IMR-90 (cell line): ENCODE data around the gene CFAP126. TPM values are rescaled to one million over a fixed set of nuclear protein-coding genes. Genes with fewer than 3 reads are reported as not detected.

Experiments
- ATAC-seq: fragments of 200-7000 bp; cut with Tn5 transposase; 2 replicates; pipeline ENCODE4 v1.9.1; 2020; ENCODE audit warnings: low read depth, mild to moderate bottlenecking, moderate library complexity
- BruUV-seq: library from RNA; stranded (reverse); fragments of 400-500 nt; replicated peaks from 2 replicates; lab custom pipeline; 2021; lab: Mats Ljungman, UMichigan
- CTCF ChIA-PET: fragments of 300-600 bp; formaldehyde crosslinking; extraction: SDS; loops from one replicate; lab custom pipeline; 2021; ENCODE audit warnings: antibody characterized with exemption; lab: Yijun Ruan, JAX
- POLR2A ChIA-PET: fragments of 300-600 bp; sonication (Branson Sonifier 250); formaldehyde crosslinking; loops from one replicate; lab custom pipeline; 2022; ENCODE audit warnings: antibody characterized with exemption; ENCODE audit not compliant: unreplicated experiment; lab: Charles Lee
- DNase-seq: peaks from one replicate; pipeline ENCODE4 v3.0.0; 2013
- H2AFZ ChIP-seq: replicated peaks from 2 replicates; pipeline ENCODE3; 2013; ENCODE audit warnings: low read length, mild to moderate bottlenecking; ENCODE audit not compliant: poor library complexity
- H2AK5ac ChIP-seq: 2 replicates; pipeline ENCODE4 v1.6.1; 2013; ENCODE audit warnings: low read depth, low read length, inconsistent platforms
- H2AK9ac ChIP-seq: replicated peaks from 2 replicates; pipeline ENCODE3; 2013; ENCODE audit warnings: mild to moderate bottlenecking, low read depth, low read length, moderate library complexity; ENCODE audit not compliant: poor library complexity
- H2BK120ac ChIP-seq: 2 replicates; pipeline ENCODE4 v1.6.1; 2013; ENCODE audit warnings: low read depth, low read length, inconsistent platforms
- H2BK15ac ChIP-seq: 3 replicates; pipeline ENCODE4 v1.6.1; 2013; ENCODE audit warnings: low read depth, low read length, inconsistent platforms
- H2BK20ac ChIP-seq: 2 replicates; pipeline ENCODE4 v1.6.1; 2013; ENCODE audit warnings: low read depth, mild to moderate bottlenecking, inconsistent platforms, low read length, moderate library complexity
- H2BK5ac ChIP-seq: 2 replicates; pipeline ENCODE4 v1.6.1; 2013; ENCODE audit warnings: mild to moderate bottlenecking, low read depth, low read length, inconsistent platforms; ENCODE audit not compliant: poor library complexity, severe bottlenecking
- H3K14ac ChIP-seq: replicated peaks from 2 replicates; pipeline ENCODE4 v1.6.1; 2013; ENCODE audit warnings: low read depth, low read length, inconsistent platforms
- H3K18ac ChIP-seq: 2 replicates; pipeline ENCODE4 v1.6.1; 2013; ENCODE audit warnings: low read depth, low read length, control low read depth
- H3K23ac ChIP-seq: 2 replicates; pipeline ENCODE4 v1.6.1; 2013; ENCODE audit warnings: low read depth, low read length, inconsistent platforms
- H3K27ac ChIP-seq: 2 replicates; pipeline ENCODE4 v1.5.1; 2013; ENCODE audit warnings: mild to moderate bottlenecking, control low read depth, low read length; ENCODE audit not compliant: insufficient read depth
- H3K27me3 ChIP-seq: 2 replicates; pipeline ENCODE4 v1.6.1; 2013; ENCODE audit warnings: low read length; ENCODE audit not compliant: control insufficient read depth, insufficient read depth
- H3K36me3 ChIP-seq: 2 replicates; pipeline ENCODE4 v1.6.1; 2013; ENCODE audit warnings: low read length, mixed read lengths; ENCODE audit not compliant: control insufficient read depth, insufficient read depth
- H3K4ac ChIP-seq: 2 replicates; pipeline ENCODE4 v1.6.1; 2013; ENCODE audit warnings: low read depth, low read length, inconsistent platforms
- H3K4me1 ChIP-seq: 2 replicates; pipeline ENCODE4 v1.6.1; 2013; ENCODE audit warnings: low read length, mixed read lengths; ENCODE audit not compliant: control insufficient read depth, insufficient read depth
- H3K4me2 ChIP-seq: 2 replicates; pipeline ENCODE4 v1.6.1; 2013; ENCODE audit warnings: low read depth, mild to moderate bottlenecking, control low read depth, low read length, moderate library complexity
- H3K4me3 ChIP-seq: 2 replicates; pipeline ENCODE4 v1.5.1; 2013; ENCODE audit warnings: low read depth, mild to moderate bottlenecking, control low read depth, low read length, moderate library complexity; ENCODE audit not compliant: insufficient read depth
- H3K56ac ChIP-seq: 2 replicates; pipeline ENCODE4 v1.6.1; 2013; ENCODE audit warnings: low read length, inconsistent platforms; ENCODE audit not compliant: insufficient read depth; ENCODE audit errors: extremely low read depth
- H3K79me1 ChIP-seq, 2 experiments: 2 replicates each; pipeline ENCODE4 v1.6.1; 2013; ENCODE audit warnings: low read length in 2 of 2, inconsistent platforms in 1 of 2, low read depth in 1 of 2
- H3K9ac ChIP-seq: 2 replicates; pipeline ENCODE4 v1.6.1; 2013; ENCODE audit warnings: low read depth, low read length, control low read depth
- H3K9me1 ChIP-seq: 2 replicates; pipeline ENCODE4 v1.6.1; 2013; ENCODE audit warnings: low read length, inconsistent platforms; ENCODE audit not compliant: insufficient read depth
- H3K9me3 ChIP-seq: 2 replicates; pipeline ENCODE4 v1.6.1; 2013; ENCODE audit warnings: low read length; ENCODE audit not compliant: control insufficient read depth, insufficient read depth
- H4K20me1 ChIP-seq: 2 replicates; pipeline ENCODE4 v1.6.1; 2013; ENCODE audit warnings: low read length, inconsistent platforms; ENCODE audit not compliant: insufficient read depth
- H4K5ac ChIP-seq: 2 replicates; pipeline ENCODE4 v1.6.1; 2013; ENCODE audit warnings: mild to moderate bottlenecking, low read depth, low read length, control low read depth
- H4K8ac ChIP-seq, 2 experiments: 2 replicates each; pipeline ENCODE4 v1.6.1; 2013; ENCODE audit warnings: low read depth in 2 of 2, low read length in 2 of 2, control low read depth in 1 of 2, inconsistent platforms in 1 of 2
- H4K91ac ChIP-seq: 2 replicates; pipeline ENCODE4 v1.6.1; 2013; ENCODE audit warnings: low read depth, low read length, inconsistent platforms; ENCODE audit not compliant: insufficient read depth
- BHLHE40 ChIP-seq: fragments of 150-350 bp; IDR thresholded peaks from 2 replicates; pipeline ENCODE4 v1.6.1; 2016; ENCODE audit warnings: mild to moderate bottlenecking, low read depth, low read length
- CHD1 ChIP-seq: IDR thresholded peaks from 2 replicates; pipeline ENCODE4 v1.6.1; 2012; ENCODE audit warnings: low read depth, low read length, improper control_type of control experiment
- FOS ChIP-seq: fragments of 150-350 bp; IDR thresholded peaks from 2 replicates; pipeline ENCODE4 v1.6.1; 2016; ENCODE audit warnings: low read depth, low read length
- MAFK ChIP-seq: IDR thresholded peaks from 2 replicates; pipeline ENCODE4 v1.6.1; 2012; ENCODE audit warnings: low read depth, low read length, improper control_type of control experiment
- MAZ ChIP-seq: IDR thresholded peaks from 2 replicates; pipeline ENCODE4 v1.6.1; 2012; ENCODE audit warnings: low read depth, mild to moderate bottlenecking, low read length, improper control_type of control experiment, moderate library complexity, borderline replicate concordance
- MXI1 ChIP-seq: IDR thresholded peaks from 2 replicates; pipeline ENCODE4 v1.6.1; 2012; ENCODE audit warnings: low read depth, mild to moderate bottlenecking, low read length, moderate library complexity, borderline replicate concordance
- POLR2A ChIP-seq: IDR thresholded peaks from 2 replicates; pipeline ENCODE4 v1.6.1; 2012; ENCODE audit warnings: mild to moderate bottlenecking, low read depth, low read length
- RCOR1 ChIP-seq: IDR thresholded peaks from 2 replicates; pipeline ENCODE4 v1.6.1; 2012; ENCODE audit warnings: mild to moderate bottlenecking, low read length, improper control_type of control experiment; ENCODE audit not compliant: insufficient replicate concordance
- RFX5 ChIP-seq: IDR thresholded peaks from 2 replicates; pipeline ENCODE4 v1.8.0; 2012; ENCODE audit warnings: low read depth, mild to moderate bottlenecking, low read length, moderate library complexity
- WGBS, 2 experiments: methylation state at CpG; one replicate each; pipeline versions ENCODE4 v1.1.5 to v1.1.7; 2013; ENCODE audit warnings: missing lambda C conversion rate in 2 of 2; ENCODE audit not compliant: insufficient read length in 1 of 2; ENCODE audit errors: extremely low coverage in 2 of 2; 5-methylcytosine and 5-hydroxymethylcytosine counted together
- dilution Hi-C: fragments of 300-500 bp; cut with HindIII; formaldehyde crosslinking; loops from one replicate; pipeline ENCODE4 v1.14.3; 2018; ENCODE audit warnings: low sequenced_read_pairs; ENCODE audit not compliant: unreplicated experiment
- in situ Hi-C: fragments of 300-500 bp; cut with MboI; formaldehyde crosslinking; loops from 3 replicates; pipeline ENCODE4 v1.14.3; 2019; ENCODE audit warnings: low sequenced_read_pairs, inconsistent platforms, mixed read lengths
- intact Hi-C: fragments of 100-400 bp; cut with micrococcal nuclease; formaldehyde crosslinking; loops from 2 replicates; pipeline ENCODE4 v1.10.0; 2022
- polyA plus RNA-seq, 3 experiments: library from polyadenylated mRNA; depleted of rRNA; stranded (reverse); fragments of >200 nt; gene quantifications; 2 replicates each; pipeline ENCODE4 v1.2.3, GENCODE V29; 2012; ENCODE audit warnings: low replicate concordance in 1 of 3
- total RNA-seq: library from RNA; depleted of rRNA; stranded (reverse); fragments of >200 nt; gene quantifications from 2 replicates; pipeline ENCODE4 v1.2.3, GENCODE V29; 2012
- TF ChIP-seq, protein P1 (sequence below): fragments of 150-350 bp; IDR thresholded peaks from 2 replicates; pipeline ENCODE4 v1.6.1; 2016; ENCODE audit warnings: low read depth, mild to moderate bottlenecking, low read length, moderate library complexity, borderline replicate concordance
- TF ChIP-seq, protein P2 (sequence below): fragments of 150-350 bp; IDR thresholded peaks from 2 replicates; pipeline ENCODE4 v1.6.1; 2017; ENCODE audit warnings: mild to moderate bottlenecking, antibody characterized with exemption, low read length, low read depth

Gene CFAP126
- total and polyA plus RNA-seq, 2 of the 4 experiments (the other 2 are of a cell fraction), result not detected

DNA sequence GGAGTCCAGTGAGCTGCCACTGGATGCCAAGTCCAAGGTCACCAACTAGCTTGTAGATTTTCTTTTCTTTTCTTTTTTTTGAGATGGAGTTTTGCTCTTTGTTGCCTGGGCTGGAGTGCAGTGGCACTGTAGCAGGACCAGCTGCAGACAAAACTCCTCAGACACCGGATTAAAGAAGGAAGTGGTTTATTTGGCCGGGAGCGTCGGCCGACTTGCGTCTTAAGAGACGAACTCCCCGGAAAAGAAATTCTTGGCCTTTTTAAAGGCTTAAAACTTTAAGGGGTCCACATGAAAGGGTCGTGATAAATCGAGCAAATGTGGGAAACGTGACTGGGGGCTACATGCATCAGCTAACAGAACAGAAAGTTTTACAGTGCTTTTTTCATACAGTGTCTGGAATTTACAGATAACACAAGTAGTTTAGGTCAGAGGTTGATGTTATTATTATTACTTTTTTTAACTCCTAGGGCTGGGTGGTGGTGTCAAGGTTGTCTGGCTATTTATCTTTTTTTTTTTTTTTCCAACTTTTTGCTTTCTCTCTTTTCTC, 36.4 kb upstream of the CFAP126 start:
- H3K56ac ChIP-seq, result no peak overlapping the region
- H4K20me1 ChIP-seq, result no peaks in the 10 kb centered on the region
- POLR2A ChIA-PET, result no interaction called here
- no peak overlapping the region for H3K18ac ChIP-seq
- H4K5ac ChIP-seq, result no peak overlapping the region
- no peak overlapping the region for H2AK9ac ChIP-seq
- dilution Hi-C loops, result no loop called here
- BruUV-seq, result no TSS peak
- no peak overlapping the region for H2AFZ ChIP-seq
- in situ Hi-C loops, result no loop called here
- no peak overlapping the region for H2BK20ac ChIP-seq
- H3K14ac ChIP-seq, result no peak overlapping the region
- ATAC-seq (no peak), DNase-seq (no peak)
- H3K79me1 ChIP-seq, result no peaks in the 10 kb centered on the region
- H3K4me1 ChIP-seq, result no peaks in the 10 kb centered on the region
- WGBS, 2 experiments, result no CpG with 5 or more reads among the region's 11 CpGs
- no peaks in the 10 kb centered on the region for H3K9me3 ChIP-seq
- no peaks in the 10 kb centered on the region for H3K36me3 ChIP-seq
- H2BK120ac ChIP-seq, result no peak overlapping the region
- no peak overlapping the region for H3K4me2 ChIP-seq
- H2BK5ac ChIP-seq, result no peak overlapping the region
- CTCF ChIA-PET, result no interaction called here
- H3K27ac ChIP-seq, result no peak overlapping the region
- TF ChIP-seq, protein P1, sequence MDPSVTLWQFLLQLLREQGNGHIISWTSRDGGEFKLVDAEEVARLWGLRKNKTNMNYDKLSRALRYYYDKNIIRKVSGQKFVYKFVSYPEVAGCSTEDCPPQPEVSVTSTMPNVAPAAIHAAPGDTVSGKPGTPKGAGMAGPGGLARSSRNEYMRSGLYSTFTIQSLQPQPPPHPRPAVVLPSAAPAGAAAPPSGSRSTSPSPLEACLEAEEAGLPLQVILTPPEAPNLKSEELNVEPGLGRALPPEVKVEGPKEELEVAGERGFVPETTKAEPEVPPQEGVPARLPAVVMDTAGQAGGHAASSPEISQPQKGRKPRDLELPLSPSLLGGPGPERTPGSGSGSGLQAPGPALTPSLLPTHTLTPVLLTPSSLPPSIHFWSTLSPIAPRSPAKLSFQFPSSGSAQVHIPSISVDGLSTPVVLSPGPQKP, result no peak
- TF ChIP-seq, protein P2, sequence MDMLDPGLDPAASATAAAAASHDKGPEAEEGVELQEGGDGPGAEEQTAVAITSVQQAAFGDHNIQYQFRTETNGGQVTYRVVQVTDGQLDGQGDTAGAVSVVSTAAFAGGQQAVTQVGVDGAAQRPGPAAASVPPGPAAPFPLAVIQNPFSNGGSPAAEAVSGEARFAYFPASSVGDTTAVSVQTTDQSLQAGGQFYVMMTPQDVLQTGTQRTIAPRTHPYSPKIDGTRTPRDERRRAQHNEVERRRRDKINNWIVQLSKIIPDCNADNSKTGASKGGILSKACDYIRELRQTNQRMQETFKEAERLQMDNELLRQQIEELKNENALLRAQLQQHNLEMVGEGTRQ, result no peak
- TF ChIP-seq MAFK (no peak), RFX5 (no peak), CHD1 (no peak), MXI1 (no peak), POLR2A (no peak), BHLHE40 (no peak), RCOR1 (no peak), FOS (no peak), MAZ (no peak)
- no peak overlapping the region for H3K23ac ChIP-seq
- no peak overlapping the region for H3K4ac ChIP-seq
- H3K9ac ChIP-seq, result no peak overlapping the region
- peaks cover 3% of the 10 kb centered on the region for H3K27me3 ChIP-seq
- H3K4me3 ChIP-seq, result no peak overlapping the region
- H3K9me1 ChIP-seq, result 0 out of 2 replicates have a peak, but pooled peaks cover 2% of the 10 kb centered on the region
- no peak overlapping the region for H2BK15ac ChIP-seq
- no peak overlapping the region for H4K91ac ChIP-seq
- intact Hi-C loops, result no loop called here
- no peak overlapping the region for H2AK5ac ChIP-seq
- no peak overlapping the region for H4K8ac ChIP-seq
